Spleen (tissue), 11 donors: Measurements from ENCODE around the gene FAM120B. TPM values are rescaled to one million over a fixed set of nuclear protein-coding genes. Genes with fewer than 3 reads are reported as not detected.

Source experiments
- DNase-seq: peaks from one replicate; pipeline ENCODE4 v3.0.0-alpha.2; 2020
- H3K27ac ChIP-seq, 8 donors: fragments of 200-600 bp; sonication (generic) in 7 of 8; 1 replicate in 4 of 8; 2 replicates in 4 of 8; pipeline versions ENCODE4 v1.5.0 to v1.8.0; 2016 to 2021; ENCODE audit warnings: inconsistent platforms in 4 of 8, mild to moderate bottlenecking in 4 of 8, moderate library complexity in 1 of 8
- H3K27me3 ChIP-seq, 7 donors: fragments of 200-600 bp; sonication (generic) in 6 of 7; replicated peaks in 1 of 7; 1 replicate in 4 of 7; 2 replicates in 3 of 7; pipeline versions ENCODE4 v1.5.0 to v1.8.0; 2016 to 2021; ENCODE audit warnings: inconsistent platforms in 3 of 7, mild to moderate bottlenecking in 1 of 7
- H3K36me3 ChIP-seq, 6 donors: fragments of 200-600 bp; sonication (generic) in 5 of 6; 1 replicate in 4 of 6; 2 replicates in 2 of 6; pipeline versions ENCODE4 v1.5.0 to v1.8.0; 2016 to 2021; ENCODE audit warnings: inconsistent platforms in 2 of 6
- H3K4me1 ChIP-seq, 6 donors: fragments of 200-600 bp; sonication (generic) in 5 of 6; 1 replicate in 3 of 6; 2 replicates in 3 of 6; pipeline versions ENCODE4 v1.5.0 to v1.8.0; 2016 to 2021; ENCODE audit warnings: inconsistent platforms in 3 of 6
- H3K4me3 ChIP-seq, 8 donors: fragments of 200-600 bp; sonication (generic) in 7 of 8; 1 replicate in 4 of 8; 2 replicates in 4 of 8; pipeline versions ENCODE4 v1.5.0 to v1.8.0; 2016 to 2021; ENCODE audit warnings: inconsistent platforms in 4 of 8, mild to moderate bottlenecking in 4 of 8, moderate library complexity in 2 of 8
- H3K9me3 ChIP-seq, 8 donors: fragments of 200-600 bp; sonication (generic) in 7 of 8; 1 replicate in 4 of 8; 2 replicates in 4 of 8; pipeline versions ENCODE4 v1.5.0 to v1.8.0; 2016 to 2021; ENCODE audit warnings: inconsistent platforms in 4 of 8
- POLR2A ChIP-seq, 3 donors: fragments of 450-650 bp; IDR thresholded peaks; one replicate each; pipeline ENCODE4 v1.5.1; 2017; ENCODE audit warnings: antibody characterized with exemption in 3 of 3, mild to moderate bottlenecking in 1 of 3
- POLR2AphosphoS5 ChIP-seq, 3 donors: sonication (generic); formaldehyde crosslinking; IDR thresholded peaks; one replicate each; pipeline ENCODE4 v1.5.1; 2017; ENCODE audit warnings: antibody characterized with exemption in 3 of 3
- WGBS, 5 donors: extraction: QIAGEN DNeasy Blood & Tissue Kit in 3 of 5; methylation state at CpG; one replicate each; pipeline versions ENCODE4 v1.1.5 to v1.1.7; 2013 to 2018; 5-methylcytosine and 5-hydroxymethylcytosine counted together
- intact Hi-C: fragments of 100-400 bp; cut with DNase I; formaldehyde crosslinking; loops from one replicate; pipeline ENCODE4 v1.15.0; 2023; ENCODE audit warnings: low total_unique reads
- polyA plus RNA-seq, 3 donors: library from polyadenylated mRNA; stranded (reverse); fragments of 200-250 nt; gene quantifications; one replicate each; pipeline ENCODE4 v1.2.1, GENCODE V29; 2013
- total RNA-seq, 7 donors: library from RNA; depleted of rRNA in 3 of 7; stranded (reverse); fragments of >200 nt in 3 of 7; fragmentation: NEBNext Ultra II Directional in 4 of 7; extraction: Animal tissue kit (Norgen Biotek cat#: 25700) in 4 of 7; gene quantifications; one replicate each; pipeline versions ENCODE4 v1.1.0 to v1.2.1, GENCODE V29; 2016 to 2021
- TF ChIP-seq, protein P1 (sequence below), 11 experiments: fragments of 200-600 bp in 7 of 11; fragments of 450-650 bp in 4 of 11; sonication (generic) in 4 of 11; IDR thresholded peaks in 8 of 11; conservative IDR thresholded peaks in 3 of 11; 1 replicate in 7 of 11; 2 replicates in 4 of 11; pipeline versions ENCODE4 v1.4.0 to v1.8.0; 2016 to 2021; ENCODE audit warnings: antibody characterized with exemption in 11 of 11, inconsistent platforms in 4 of 11, mild to moderate bottlenecking in 1 of 11
- donor health status: healthy with polysubstance abuse.
- donor health status: DM: no; HTN: no; CAD: no; lungs with moderate emphysema.
- donor health status: DM: no; HTN: no; CAD: no.
- donor health status: Bipolar disorder and iron deficiency.
- donor health status: healthy.
- donor health status: DM: no; HTN: no; CAD: no.
- donor health status: DM: yes; HTN: yes; CAD: no.

FAM120B gene
- total and polyA plus RNA-seq, 10 donors: 7.6 to 41.2 (median 26.8) TPM

DNA sequence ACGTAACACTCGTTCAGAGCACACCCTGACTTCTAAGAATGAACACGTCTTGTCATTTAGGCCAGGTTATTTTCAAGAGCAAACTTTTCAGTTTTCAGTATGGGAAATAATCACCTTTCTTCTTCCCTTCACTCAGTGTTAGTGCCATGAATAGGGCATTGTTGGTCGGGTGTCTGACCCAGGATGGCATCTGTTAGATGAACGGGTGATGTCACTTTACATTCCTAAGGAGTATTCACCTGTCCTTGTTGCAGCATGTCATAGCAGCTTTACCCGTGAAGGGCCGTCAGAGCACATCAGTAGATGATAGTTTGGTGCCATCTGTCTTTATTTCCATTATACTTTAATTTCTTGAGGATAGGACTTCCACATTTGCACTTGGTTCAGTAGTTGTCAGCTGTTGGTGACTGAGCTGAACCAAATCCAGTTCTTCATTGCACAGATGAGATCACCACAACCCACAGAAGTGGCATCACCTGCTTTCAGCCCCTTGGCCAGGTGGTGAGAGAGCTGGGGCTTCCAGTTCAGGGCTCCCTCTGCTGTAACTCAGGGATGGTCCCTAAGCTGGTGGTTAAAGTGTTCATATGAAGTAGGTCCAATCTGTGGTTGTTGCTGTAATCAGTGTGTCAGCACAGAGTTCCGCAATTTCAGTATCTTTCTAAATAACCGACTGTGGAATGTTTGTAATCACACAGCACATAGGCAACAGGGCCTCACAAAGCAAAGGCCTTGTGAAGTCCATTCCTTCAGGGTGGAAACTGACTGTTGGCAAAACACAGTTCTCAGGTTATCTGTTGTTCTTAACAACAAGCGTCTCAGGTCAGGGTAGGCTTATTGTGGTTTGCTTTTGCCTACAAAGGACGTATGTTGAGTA, 68.2 kb downstream of the FAM120B start:
- peak overlapping the region in 1 of 8 donors; percentile 22 for H3K4me3 ChIP-seq
- no peaks in the 10 kb centered on the region for H3K27me3 ChIP-seq
- peak overlapping the region in 6 of 8 donors; percentile 2 to 66 (median 50) for H3K27ac ChIP-seq
- 77 to 91% (median 87%) methylated on average over 11 of the region's 11 CpGs for WGBS, 5 donors
- DNase-seq: no peak
- no peaks in the 10 kb centered on the region for H3K9me3 ChIP-seq
- H3K36me3 ChIP-seq: peaks cover 0 to 54% (median 11%) of the 10 kb centered on the region in 6 donors
- H3K4me1 ChIP-seq: peaks cover 0 to 53% (median 10%) of the 10 kb centered on the region in 6 donors
- TF ChIP-seq, protein P1, sequence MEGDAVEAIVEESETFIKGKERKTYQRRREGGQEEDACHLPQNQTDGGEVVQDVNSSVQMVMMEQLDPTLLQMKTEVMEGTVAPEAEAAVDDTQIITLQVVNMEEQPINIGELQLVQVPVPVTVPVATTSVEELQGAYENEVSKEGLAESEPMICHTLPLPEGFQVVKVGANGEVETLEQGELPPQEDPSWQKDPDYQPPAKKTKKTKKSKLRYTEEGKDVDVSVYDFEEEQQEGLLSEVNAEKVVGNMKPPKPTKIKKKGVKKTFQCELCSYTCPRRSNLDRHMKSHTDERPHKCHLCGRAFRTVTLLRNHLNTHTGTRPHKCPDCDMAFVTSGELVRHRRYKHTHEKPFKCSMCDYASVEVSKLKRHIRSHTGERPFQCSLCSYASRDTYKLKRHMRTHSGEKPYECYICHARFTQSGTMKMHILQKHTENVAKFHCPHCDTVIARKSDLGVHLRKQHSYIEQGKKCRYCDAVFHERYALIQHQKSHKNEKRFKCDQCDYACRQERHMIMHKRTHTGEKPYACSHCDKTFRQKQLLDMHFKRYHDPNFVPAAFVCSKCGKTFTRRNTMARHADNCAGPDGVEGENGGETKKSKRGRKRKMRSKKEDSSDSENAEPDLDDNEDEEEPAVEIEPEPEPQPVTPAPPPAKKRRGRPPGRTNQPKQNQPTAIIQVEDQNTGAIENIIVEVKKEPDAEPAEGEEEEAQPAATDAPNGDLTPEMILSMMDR (IDR thresholded peaks at IDR 0.05 in 8 of 11, conservative IDR thresholded peaks at IDR 0.05 in 3 of 11): no peak
- TF ChIP-seq POLR2AphosphoS5 (IDR thresholded peaks at IDR 0.05): no peak
- TF ChIP-seq POLR2A (IDR thresholded peaks at IDR 0.05): no peak
- intact Hi-C loops: no loop called here

DNA sequence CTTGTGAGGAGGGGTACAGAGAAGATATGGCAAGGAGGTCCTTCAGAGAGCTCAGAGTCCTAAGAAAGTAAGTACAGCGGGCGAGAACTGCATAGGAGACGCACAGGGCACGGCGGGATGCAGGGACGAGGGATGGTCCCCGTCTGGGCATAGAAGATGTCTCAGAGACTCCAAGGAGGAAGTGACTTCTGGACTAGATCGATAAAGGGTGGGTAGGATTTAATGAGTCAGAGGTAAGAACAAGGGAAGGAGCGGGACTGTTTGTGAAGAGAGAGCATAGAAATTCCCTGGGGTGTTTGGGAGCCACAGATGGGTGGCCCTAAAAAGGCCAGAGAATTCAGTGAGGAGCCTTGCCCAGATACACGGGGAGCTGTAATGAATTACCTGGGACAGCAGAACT, 69.1 kb downstream of the FAM120B start:
- Histone ChIP-seq H3K9me3 (no peaks in the 10 kb centered on the region), H3K27ac (peak overlapping the region in 6 of 8 donors; percentile 2 to 66 (median 50)), H3K4me3 (peak overlapping the region in 1 of 8 donors; percentile 22), H3K4me1 (peaks cover 0 to 53% (median 10%) of the 10 kb centered on the region in 6 donors), H3K27me3 (no peaks in the 10 kb centered on the region), H3K36me3 (peaks cover 0 to 46% (median 5%) of the 10 kb centered on the region in 6 donors)
- TF ChIP-seq POLR2AphosphoS5 (IDR thresholded peaks at IDR 0.05): no peak
- DNase-seq: no peak
- 82 to 92% (median 89%) methylated on average over 10 of the region's 10 CpGs for WGBS, 5 donors
- intact Hi-C loops: no loop called here

DNA sequence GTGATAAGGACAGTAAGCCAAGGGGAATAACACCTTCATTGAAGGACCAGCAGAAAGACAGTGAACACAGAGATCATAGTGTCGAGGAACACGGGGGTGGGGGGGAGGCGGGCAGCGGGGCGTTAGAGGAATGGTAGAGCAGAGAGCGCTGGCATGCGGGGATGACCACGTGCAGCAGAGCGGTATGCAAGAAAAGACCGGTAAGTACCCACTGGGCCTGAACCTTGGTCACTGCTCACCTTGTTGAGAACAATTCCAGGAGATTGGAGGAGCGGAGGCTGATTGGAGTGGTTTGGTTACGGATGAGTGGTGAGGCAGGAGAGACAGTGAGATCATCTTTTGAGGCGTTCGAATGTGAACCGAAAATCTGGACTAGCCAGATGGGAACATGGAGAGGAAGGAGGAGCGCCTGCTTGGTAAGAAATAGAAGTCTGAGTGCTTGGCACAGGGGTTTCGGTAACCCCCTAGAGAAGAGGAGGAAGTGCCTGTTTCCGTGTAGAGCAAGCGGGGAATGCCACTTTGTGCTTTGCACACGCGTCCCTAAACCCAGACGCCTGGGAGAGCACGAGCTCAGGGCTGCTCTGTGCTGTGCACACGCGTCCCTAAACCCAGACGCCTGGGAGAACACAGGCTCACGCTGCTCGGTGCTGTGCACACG, 70.0 kb downstream of the FAM120B start:
- Histone ChIP-seq H3K4me1 (peaks cover 0 to 53% (median 10%) of the 10 kb centered on the region in 6 donors), H3K27me3 (no peaks in the 10 kb centered on the region), H3K27ac (peak overlapping the region in 1 of 8 donors; percentile 66), H3K36me3 (peaks cover 0 to 37% (median 4%) of the 10 kb centered on the region in 6 donors), H3K4me3 (no peak overlapping the region), H3K9me3 (no peaks in the 10 kb centered on the region)
- TF ChIP-seq POLR2AphosphoS5 (IDR thresholded peaks at IDR 0.05) (no peak), POLR2A (IDR thresholded peaks at IDR 0.05) (no peak)
- TF ChIP-seq, protein P1 (IDR thresholded peaks at IDR 0.05 in 8 of 11, conservative IDR thresholded peaks at IDR 0.05 in 3 of 11): no peak
- WGBS, 5 donors: 69 to 82% (median 75%) methylated on average over 24 to 29 of the region's 29 CpGs
- intact Hi-C loops: no loop called here
- DNase-seq: no peak

DNA sequence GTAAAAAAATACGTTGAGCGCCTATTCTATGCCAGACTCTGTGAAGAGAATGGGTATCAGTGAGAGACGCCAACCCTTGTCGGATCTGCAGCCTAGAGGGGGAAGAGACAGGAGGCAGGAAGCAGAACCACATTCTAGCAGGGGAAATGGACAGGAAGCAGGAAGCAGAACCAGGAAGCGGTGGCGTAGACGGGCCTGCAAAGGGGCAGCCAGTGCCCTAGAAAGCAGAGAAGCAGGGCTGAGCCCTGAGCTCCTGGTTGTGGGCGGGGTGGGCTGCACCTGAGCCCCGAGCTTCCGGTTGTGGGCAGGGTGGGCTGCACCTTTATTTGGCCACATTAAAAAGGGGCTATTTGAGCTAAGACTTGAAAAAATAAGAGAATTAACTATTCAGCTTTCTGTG, 71.9 kb downstream of the FAM120B start:
- Histone ChIP-seq H3K9me3 (no peaks in the 10 kb centered on the region), H3K27ac (peak overlapping the region in 3 of 8 donors; percentile 4 to 24 (median 6)), H3K4me1 (peaks cover 0 to 51% (median 10%) of the 10 kb centered on the region in 6 donors), H3K4me3 (no peak overlapping the region), H3K36me3 (peaks cover 0 to 34% (median 4%) of the 10 kb centered on the region in 6 donors), H3K27me3 (no peaks in the 10 kb centered on the region)
- intact Hi-C loops: no loop called here
- TF ChIP-seq POLR2AphosphoS5 (IDR thresholded peaks at IDR 0.05) (peak; percentile 41 to 54 (median 44)), POLR2A (IDR thresholded peaks at IDR 0.05) (no peak)
- TF ChIP-seq, protein P1 (IDR thresholded peaks at IDR 0.05 in 8 of 11, conservative IDR thresholded peaks at IDR 0.05 in 3 of 11): no peak
- 50 to 66% (median 56%) methylated on average over 10 of the region's 10 CpGs for WGBS, 5 donors
- DNase-seq: no peak
